ENCODE data around the gene WDR70. TPM values are rescaled to one million over a fixed set of nuclear protein-coding genes. Genes with fewer than 3 reads are reported as not detected.

The WDR70 gene
- total and polyA plus RNA-seq, 7 donors, result 8.4 to 36.4 (median 25.5) TPM

DNA sequence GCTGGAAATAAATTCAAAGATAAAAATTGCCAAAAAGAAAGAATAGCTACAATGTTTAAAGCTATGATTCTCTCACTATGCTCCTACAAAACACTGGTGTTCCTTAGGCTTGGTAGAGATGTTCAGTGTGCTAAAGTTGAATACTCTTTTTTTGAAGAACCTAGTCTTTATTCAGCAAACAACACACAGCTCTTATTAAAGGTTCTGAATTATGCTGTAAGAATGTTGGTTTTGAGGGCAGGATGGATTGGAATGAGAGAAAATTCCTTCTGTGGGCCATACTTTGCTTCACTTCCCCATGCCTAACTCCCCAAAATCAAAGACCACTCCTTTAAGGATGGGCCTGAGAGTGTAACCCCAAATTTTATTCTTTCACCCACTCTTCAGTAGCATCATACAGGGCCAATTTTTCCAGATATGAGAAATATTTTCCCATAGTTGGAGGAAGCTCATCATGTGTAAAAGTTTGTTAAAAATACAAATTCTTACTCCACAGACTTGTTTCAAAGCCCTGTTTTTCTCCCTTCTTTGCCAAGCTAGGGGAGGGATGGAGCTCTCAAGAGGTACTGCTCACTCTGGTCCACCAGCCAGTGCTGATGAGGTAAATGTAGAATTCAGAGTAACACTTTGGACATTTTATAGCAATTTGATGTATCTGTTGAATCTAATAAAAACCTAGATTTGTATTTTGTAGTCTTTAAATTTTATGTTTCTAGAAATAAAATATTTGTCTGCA lies 361.4 kb downstream of the WDR70 start:
- TF ChIP-seq EP300 (IDR thresholded peaks at IDR 0.05) (no peak), CTCF (IDR thresholded peaks at IDR 0.05) (no peak), POLR2A (IDR thresholded peaks at IDR 0.05) (no peak), POLR2AphosphoS5 (IDR thresholded peaks at IDR 0.05) (no peak)
- no peaks in the 10 kb centered on the region for H3K27me3 ChIP-seq
- intact Hi-C loops (cut with DNase I), result no loop called here
- DNase-seq, result no peak
- no peaks in the 10 kb centered on the region for H3K36me3 ChIP-seq
- H3K4me3 ChIP-seq, result no peak overlapping the region
- peak overlapping the region in 2 of 4 donors; percentile 5 to 51 for H3K27ac ChIP-seq
- no peaks in the 10 kb centered on the region for H3K9me3 ChIP-seq
- peaks cover 0 to 31% (median 21%) of the 10 kb centered on the region in 4 donors for H3K4me1 ChIP-seq

DNA sequence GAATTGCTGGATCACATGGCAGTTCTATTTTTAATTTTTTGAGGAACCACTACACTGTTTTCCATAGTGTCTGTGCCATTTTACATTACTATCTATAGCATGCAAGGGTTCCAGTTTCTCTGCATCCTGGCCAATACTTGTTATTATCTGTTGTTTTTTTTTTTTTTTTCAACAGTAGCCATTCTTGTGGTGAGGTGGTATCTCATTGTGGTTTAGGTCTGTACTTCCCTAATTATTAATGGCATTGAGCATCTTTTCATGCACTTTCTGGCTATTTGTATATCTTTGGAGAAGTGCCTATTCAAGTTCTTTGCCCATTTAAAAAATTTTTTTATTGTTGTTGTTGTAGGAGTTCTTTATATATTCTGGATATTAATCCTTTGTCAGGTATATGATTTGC lies 363.0 kb downstream of the WDR70 start:
- Histone ChIP-seq H3K4me3 (no peak overlapping the region), H3K4me1 (peaks cover 0 to 23% (median 15%) of the 10 kb centered on the region in 4 donors), H3K27ac (no peak overlapping the region), H3K9me3 (no peaks in the 10 kb centered on the region), H3K36me3 (no peaks in the 10 kb centered on the region), H3K27me3 (no peaks in the 10 kb centered on the region)
- TF ChIP-seq POLR2A (IDR thresholded peaks at IDR 0.05) (no peak), POLR2AphosphoS5 (IDR thresholded peaks at IDR 0.05) (no peak), CTCF (IDR thresholded peaks at IDR 0.05) (no peak), EP300 (IDR thresholded peaks at IDR 0.05) (no peak)
- intact Hi-C loops (cut with DNase I), result no loop called here
- no peak for DNase-seq

GRCh38 chr5:37751227-37751626 lies 372.1 kb downstream of the WDR70 start:
- H3K36me3 ChIP-seq, result peaks cover 0 to 8% (median 0%) of the 10 kb centered on the region in 4 donors
- intact Hi-C loops (cut with DNase I), result no loop called here
- H3K9me3 ChIP-seq, result no peaks in the 10 kb centered on the region
- 56 to 75% methylated on average over 3 of the region's 3 CpGs for WGBS, 2 donors
- DNase-seq, result no peak
- H3K27me3 ChIP-seq, result no peaks in the 10 kb centered on the region
- TF ChIP-seq POLR2AphosphoS5 (IDR thresholded peaks at IDR 0.05), result no peak
- TF ChIP-seq CTCF (IDR thresholded peaks at IDR 0.05), result no peak
- no peak overlapping the region for H3K4me3 ChIP-seq
- no peaks in the 10 kb centered on the region for H3K4me1 ChIP-seq
- no peak overlapping the region for H3K27ac ChIP-seq

GRCh38 chr5:37754976-37755375 lies 375.9 kb downstream of the WDR70 start:
- peaks cover 0 to 8% (median 0%) of the 10 kb centered on the region in 4 donors for H3K36me3 ChIP-seq
- H3K9me3 ChIP-seq, result peaks cover 0 to 2% (median 0%) of the 10 kb centered on the region in 4 donors
- DNase-seq, result no peak
- intact Hi-C loops (cut with DNase I), result no loop called here
- H3K4me3 ChIP-seq, result no peak overlapping the region
- H3K4me1 ChIP-seq, result no peaks in the 10 kb centered on the region
- H3K27me3 ChIP-seq, result no peaks in the 10 kb centered on the region
- no peak overlapping the region for H3K27ac ChIP-seq
- no peak for TF ChIP-seq CTCF (IDR thresholded peaks at IDR 0.05)
- no peak for TF ChIP-seq POLR2AphosphoS5 (IDR thresholded peaks at IDR 0.05)
- no peak for TF ChIP-seq EP300 (IDR thresholded peaks at IDR 0.05)
- no peak for TF ChIP-seq POLR2A (IDR thresholded peaks at IDR 0.05)
- 91 to 97% methylated on average over 4 of the region's 4 CpGs for WGBS, 2 donors

GRCh38 chr5:37755581-37755980 lies 376.5 kb downstream of the WDR70 start:
- peaks cover 0 to 2% (median 0%) of the 10 kb centered on the region in 4 donors for H3K9me3 ChIP-seq
- WGBS, 2 donors, result 91 to 96% methylated on average over 4 of the region's 4 CpGs
- H3K27ac ChIP-seq, result no peak overlapping the region
- H3K36me3 ChIP-seq, result peaks cover 0 to 8% (median 0%) of the 10 kb centered on the region in 4 donors
- H3K4me3 ChIP-seq, result no peak overlapping the region
- H3K27me3 ChIP-seq, result no peaks in the 10 kb centered on the region
- TF ChIP-seq POLR2A (IDR thresholded peaks at IDR 0.05) (no peak), EP300 (IDR thresholded peaks at IDR 0.05) (no peak), CTCF (IDR thresholded peaks at IDR 0.05) (no peak), POLR2AphosphoS5 (IDR thresholded peaks at IDR 0.05) (no peak)
- intact Hi-C loops (cut with DNase I), result no loop called here
- no peak for DNase-seq
- H3K4me1 ChIP-seq, result no peaks in the 10 kb centered on the region

Data from sigmoid colon (tissue), 7 donors.